K562 (cell line): ENCODE measurements around the gene SAMD14. TPM values are rescaled to one million over a fixed set of nuclear protein-coding genes. Genes with fewer than 3 reads are reported as not detected.
A peak's percentile ranks its signal among the peaks of the same experiment; 100 is the strongest.

Experiments
- CREB3L1 ChIP-seq: fragments of 450-650 bp; IDR thresholded peaks from 2 replicates; pipeline ENCODE4 v1.6.1; 2014; ENCODE audit warnings: low read depth, mild to moderate bottlenecking, moderate library complexity, borderline replicate concordance
- DNMT1 ChIP-seq: fragments of 450-650 bp; IDR thresholded peaks from 2 replicates; pipeline ENCODE4 v1.6.1; 2016; ENCODE audit warnings: antibody characterized with exemption, mild to moderate bottlenecking
- E2F8 ChIP-seq: fragments of 450-650 bp; IDR thresholded peaks from 2 replicates; pipeline ENCODE4 v1.7.1; 2018; ENCODE audit warnings: mild to moderate bottlenecking, low read depth; ENCODE audit not compliant: partially characterized antibody
- FUS ChIP-seq: fragments of 200-400 bp; formaldehyde crosslinking; optimal IDR thresholded peaks from 2 replicates; pipeline ENCODE3; 2017; ENCODE audit warnings: low read depth, low read length
- GABPB2 ChIP-seq: fragments of 250-450 bp; sonication (Bioruptor Pico); conservative IDR thresholded peaks from 2 replicates; pipeline ENCODE4 v1.5.1; 2021; ENCODE audit warnings: mild to moderate bottlenecking
- GTF2A2 ChIP-seq: IDR thresholded peaks from 2 replicates; pipeline ENCODE4 v1.6.1; 2016; ENCODE audit warnings: mild to moderate bottlenecking, missing genetic modification characterization, missing compliant biosample characterization
- HES1 ChIP-seq: fragments of 450-650 bp; IDR thresholded peaks from 2 replicates; pipeline ENCODE4 v1.6.1; 2016; ENCODE audit warnings: low read depth, mild to moderate bottlenecking, moderate library complexity
- KAT2B ChIP-seq: IDR thresholded peaks from one replicate; pipeline ENCODE4 v1.6.1; 2012; ENCODE audit warnings: low read depth, mild to moderate bottlenecking, control low read depth, inconsistent platforms, low read length, moderate library complexity
- LCOR ChIP-seq: sonication (generic); formaldehyde crosslinking; IDR thresholded peaks from 2 replicates; pipeline ENCODE4 v1.8.0; 2022; ENCODE audit warnings: mild to moderate bottlenecking, missing genetic modification reagents
- NBN ChIP-seq: fragments of 450-650 bp; IDR thresholded peaks from 2 replicates; pipeline ENCODE4 v1.6.1; 2016; ENCODE audit warnings: low read depth, mild to moderate bottlenecking
- NFATC3 ChIP-seq: fragments of 450-650 bp; IDR thresholded peaks from 2 replicates; pipeline ENCODE4 v1.6.1; 2017; ENCODE audit warnings: mild to moderate bottlenecking
- PHTF2 ChIP-seq: fragments of 250-450 bp; sonication (Bioruptor Pico); IDR thresholded peaks from 2 replicates; pipeline ENCODE4 v1.5.0; 2021; ENCODE audit warnings: mild to moderate bottlenecking
- POU5F1 ChIP-seq: fragments of 150-350 bp; IDR thresholded peaks from 2 replicates; pipeline ENCODE4 v1.6.1; 2014; ENCODE audit warnings: borderline replicate concordance, low read length, low read depth, mild to moderate bottlenecking; ENCODE audit not compliant: partially characterized antibody
- PRMT5 ChIP-seq: sonication (generic); formaldehyde crosslinking; IDR thresholded peaks from 2 replicates; pipeline ENCODE4 v1.5.0; 2020; ENCODE audit warnings: missing genetic modification reagents
- RBBP5 ChIP-seq: fragments of 200-600 bp; sonication (generic); IDR thresholded peaks from 2 replicates; pipeline ENCODE4 v1.6.1; 2012; ENCODE audit warnings: borderline replicate concordance, mild to moderate bottlenecking, low read length, control low read depth, inconsistent platforms; ENCODE audit not compliant: insufficient read depth, poor library complexity, severe bottlenecking
- SMAD1 ChIP-seq: fragments of 150-350 bp; IDR thresholded peaks from 2 replicates; pipeline ENCODE4 v1.6.1; 2014; ENCODE audit warnings: low read length, low read depth; ENCODE audit not compliant: partially characterized antibody
- SMAD4 ChIP-seq: fragments of 250-450 bp; sonication (Bioruptor Pico); conservative IDR thresholded peaks from 2 replicates; pipeline ENCODE4 v1.8.0; 2021; ENCODE audit warnings: inconsistent platforms, mild to moderate bottlenecking, moderate library complexity
- SOX6 ChIP-seq: fragments of 450-650 bp; IDR thresholded peaks from 2 replicates; pipeline ENCODE4 v1.6.1; 2014; ENCODE audit warnings: mild to moderate bottlenecking
- SRSF1 ChIP-seq: fragments of 200-400 bp; formaldehyde crosslinking; IDR thresholded peaks from 2 replicates; pipeline ENCODE4 v1.6.1; 2017; ENCODE audit warnings: mild to moderate bottlenecking, low read depth, low read length, moderate library complexity
- SRSF7 ChIP-seq: fragments of 200-400 bp; formaldehyde crosslinking; optimal IDR thresholded peaks from 2 replicates; pipeline ENCODE3; 2017; ENCODE audit warnings: mild to moderate bottlenecking, low read depth, low read length
- TSC22D4 ChIP-seq: fragments of 450-650 bp; IDR thresholded peaks from 2 replicates; pipeline ENCODE4 v1.6.1; 2016; ENCODE audit warnings: missing genetic modification characterization, missing biosample characterization, control low read depth
- U2AF1 ChIP-seq: fragments of 200-400 bp; formaldehyde crosslinking; optimal IDR thresholded peaks from 2 replicates; pipeline ENCODE3; 2017; ENCODE audit warnings: mild to moderate bottlenecking, low read depth, low read length, moderate library complexity
- ZSCAN29 ChIP-seq: fragments of 450-650 bp; IDR thresholded peaks from 2 replicates; pipeline ENCODE4 v1.6.1; 2017
- polyA plus RNA-seq, 8 experiments: library from polyadenylated mRNA; depleted of rRNA in 4 of 8; stranded (reverse) in 5 of 8; unstranded in 3 of 8; fragments of >200 nt; fragmentation: Nextera tagmentation in 2 of 8; fragmentation: Illumina TruSeq in 1 of 8; extraction: Ambion mirVana in 2 of 8; extraction: Trizol in 1 of 8; gene quantifications; 2 replicates each; pipeline versions ENCODE4 v1.2.1 to v1.2.3, GENCODE V29; 2011 to 2014; ENCODE audit warnings: inconsistent platforms in 1 of 8, missing spikeins in 1 of 8
- total RNA-seq, 7 experiments: library from RNA; depleted of rRNA in 6 of 7; stranded (reverse); fragments of >200 nt in 6 of 7; fragmentation: Illumina TruSeq in 2 of 7; extraction: Trizol in 2 of 7; gene quantifications; 2 replicates each; pipeline versions ENCODE4 v1.2.1 to v1.2.3, GENCODE V29; 2011 to 2021; ENCODE audit warnings: low replicate concordance in 1 of 7

Gene SAMD14
- total and polyA plus RNA-seq, 9 of the 15 experiments (the other 6 are each of a cell fraction or from before 2014, with no cell fraction given): 0.04 to 0.07 TPM; not detected in 7

GRCh38 chr17:50149417-50150353, 19.7 kb upstream of the SAMD14 start (continued):
- TF ChIP-seq E2F8: no peak
- TF ChIP-seq SRSF1: no peak
- TF ChIP-seq SRSF7: no peak
- peak; percentile 29; the same call in 1 of the 2 replicates for TF ChIP-seq CREB3L1
- no peak for TF ChIP-seq POU5F1
- TF ChIP-seq SMAD4 (CRISPR knock-in tag): 0 out of 2 replicates have a peak, but pooled peaks have one; percentile 54
- no peak for TF ChIP-seq GABPB2
- no peak for TF ChIP-seq ZSCAN29
- TF ChIP-seq FUS: no peak
- peak; percentile 34 for TF ChIP-seq U2AF1
- no peak for TF ChIP-seq GTF2A2
- TF ChIP-seq HES1: no peak
- TF ChIP-seq PRMT5: no peak
- TF ChIP-seq RBBP5: peak; percentile 96
- no peak for TF ChIP-seq NFATC3
- TF ChIP-seq DNMT1: no peak
- TF ChIP-seq PHTF2 (CRISPR knock-in tag): no peak
- no peak for TF ChIP-seq KAT2B
- TF ChIP-seq TSC22D4 (tag): no peak
- TF ChIP-seq LCOR (CRISPR knock-in tag): no peak
- no peak for TF ChIP-seq SOX6
- no peak for TF ChIP-seq SMAD1
- no peak for TF ChIP-seq NBN
